Activated naive CD4-positive, alpha-beta T cell treated with anti-CD3 and anti-CD28 coated beads, Interleukin-2, amount 50 U/mL, for 72 hours (primary cell): Measurements from ENCODE around the gene SYCP2. TPM values are rescaled to one million over a fixed set of nuclear protein-coding genes. Genes with fewer than 3 reads are reported as not detected.
"Not testable (repeated sequence)": the region's sequence is repeated elsewhere in the genome, so short reads cannot be mapped to it uniquely, and the experiment has no call there.

ENCODE experiments used
- ATAC-seq, 2 donors: fragments of 150-1000 bp; cut with Tn5 transposase; 2 replicates each; pipeline ENCODE4 v1.10.0; 2021; ENCODE audit warnings: mild to moderate bottlenecking in 2 of 2, moderate library complexity in 2 of 2
- DNase-seq, 2 donors: peaks; one replicate each; pipeline ENCODE4 v3.0.0; 2021 to 2022; ENCODE audit warnings: low spot score in 2 of 2
- H3K27ac Mint-ChIP-seq, 2 donors: one replicate each; pipeline ENCODE4 v1.8.0; 2022; ENCODE audit warnings: mild to moderate bottlenecking in 2 of 2, mixed read lengths in 2 of 2
- H3K36me3 Mint-ChIP-seq, 2 donors: one replicate each; pipeline ENCODE4 v1.8.0; 2022; ENCODE audit warnings: mixed read lengths in 2 of 2
- H3K9me3 Mint-ChIP-seq, 2 donors: one replicate each; pipeline ENCODE4 v1.8.0; 2022; ENCODE audit warnings: mixed read lengths in 2 of 2
- total RNA-seq, 2 donors: library from RNA; stranded (reverse); gene quantifications; one replicate each; pipeline ENCODE4 v1.2.3, GENCODE V29; 2022

The SYCP2 gene
- total RNA-seq, 2 donors from 2014 or later = 0.84 to 2.2 TPM

- ATAC-seq (no peak), DNase-seq (no peak)
- no peaks in the 10 kb centered on the region for H3K9me3 Mint-ChIP-seq
- H3K27ac Mint-ChIP-seq = no peak overlapping the region
- no peaks in the 10 kb centered on the region for H3K36me3 Mint-ChIP-seq
These were observed 62.3 kb downstream of the SYCP2 start for GRCh38 chr20:59871096-59871495.

- Mint-ChIP-seq H3K9me3 (no peaks in the 10 kb centered on the region), H3K27ac (no peak overlapping the region), H3K36me3 (peaks cover 0 to 8% of the 10 kb centered on the region in 2 donors)
- ATAC-seq (no peak), DNase-seq (no peak)
These were observed 67.1 kb downstream of the SYCP2 start for GRCh38 chr20:59866338-59866737.

- ATAC-seq = no peak
- Mint-ChIP-seq H3K36me3 (peaks cover 0 to 9% of the 10 kb centered on the region in 2 donors), H3K9me3 (no peaks in the 10 kb centered on the region), H3K27ac (no peak overlapping the region)
- no peak for DNase-seq
These were observed 68.7 kb downstream of the SYCP2 start for GRCh38 chr20:59864726-59865125.

- no peaks in the 10 kb centered on the region for H3K9me3 Mint-ChIP-seq
These were observed 70.4 kb downstream of the SYCP2 start for GRCh38 chr20:59863058-59863457.

DNA sequence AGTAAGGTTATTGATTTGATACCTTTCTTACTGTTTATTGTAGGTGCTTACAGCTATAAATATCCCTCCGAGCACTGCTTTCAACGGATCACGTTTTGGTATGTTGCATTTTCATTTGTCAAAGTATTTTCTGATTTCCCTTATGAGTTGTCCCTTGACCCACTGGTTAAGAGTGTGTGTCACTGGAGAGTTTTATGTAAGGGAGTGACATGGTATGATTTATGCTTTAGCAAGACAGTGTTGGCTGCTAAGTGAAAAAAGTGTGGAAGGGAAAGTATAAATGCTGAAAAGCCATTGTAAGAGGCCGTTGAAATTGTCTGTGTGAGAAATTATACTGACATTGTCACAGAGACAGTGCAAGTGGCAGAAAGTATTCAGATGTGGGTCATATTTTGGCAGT, 72.0 kb downstream of the SYCP2 start:
- no peak overlapping the region for H3K27ac Mint-ChIP-seq
- ATAC-seq (no peak), DNase-seq (no peak)
- peaks cover 0 to 4% of the 10 kb centered on the region in 2 donors for H3K9me3 Mint-ChIP-seq
- H3K36me3 Mint-ChIP-seq = peaks cover 0 to 9% of the 10 kb centered on the region in 2 donors

More at GRCh38 chr20:59863058-59863457, 70.4 kb downstream of the SYCP2 start:
- ATAC-seq (no peak), DNase-seq (no peak)
- Mint-ChIP-seq H3K36me3 (peaks cover 0 to 9% of the 10 kb centered on the region in 2 donors), H3K27ac (no peak overlapping the region)

DNA sequence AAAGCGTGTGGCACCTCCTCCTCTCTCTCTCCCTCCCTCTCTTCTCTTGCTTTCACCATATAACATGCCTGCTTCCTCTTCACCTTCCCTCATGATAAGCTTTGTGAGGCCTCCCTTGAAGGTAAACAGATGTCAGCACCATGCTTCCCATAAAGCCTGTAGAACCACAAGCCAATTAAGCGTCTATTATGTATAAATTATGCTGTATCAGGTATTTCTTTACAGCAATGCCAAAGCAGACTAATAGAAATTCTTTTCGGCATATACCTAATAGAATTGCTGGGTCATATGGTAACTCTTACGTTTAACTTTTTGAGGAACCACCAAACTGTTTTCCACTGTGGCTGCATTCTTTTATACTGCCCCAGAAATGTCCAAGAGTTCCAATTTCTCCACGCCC, 75.0 kb downstream of the SYCP2 start:
- peaks cover 0 to 9% of the 10 kb centered on the region in 2 donors for H3K36me3 Mint-ChIP-seq
- H3K9me3 Mint-ChIP-seq = peaks cover 0 to 4% of the 10 kb centered on the region in 2 donors
- DNase-seq = no peak
- no peak for ATAC-seq
- no peak overlapping the region for H3K27ac Mint-ChIP-seq

DNA sequence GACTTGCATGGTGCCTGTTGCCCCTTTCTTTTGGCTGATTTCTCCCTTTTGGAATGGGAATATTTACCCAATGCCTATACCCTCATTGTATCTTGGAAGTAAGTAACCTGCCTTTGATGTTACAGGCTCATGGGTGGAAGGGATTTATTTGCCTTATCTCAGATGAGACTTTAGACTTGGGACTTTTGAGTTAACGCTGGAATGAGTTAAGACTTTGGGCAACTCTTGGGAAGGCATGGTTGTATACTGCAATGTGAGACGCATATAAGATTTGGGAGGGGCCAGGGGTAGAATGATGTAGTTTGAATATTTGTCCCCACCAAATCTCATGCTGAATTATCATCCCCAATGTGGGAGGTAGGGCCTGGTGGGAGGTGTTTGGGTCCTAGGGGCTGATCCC, 75.5 kb downstream of the SYCP2 start:
- DNase-seq (no peak), ATAC-seq (no peak)
- Mint-ChIP-seq H3K27ac (no peak overlapping the region), H3K36me3 (peaks cover 0 to 9% of the 10 kb centered on the region in 2 donors), H3K9me3 (peaks cover 0 to 4% of the 10 kb centered on the region in 2 donors)

- not testable (repeated sequence) for ATAC-seq, H3K36me3 Mint-ChIP-seq, DNase-seq, H3K27ac Mint-ChIP-seq, H3K9me3 Mint-ChIP-seq
These were observed 76.5 kb downstream of the SYCP2 start for GRCh38 chr20:59856941-59857340.

GRCh38 chr20:59856526-59856925, 76.9 kb downstream of the SYCP2 start:
- not testable (repeated sequence) for H3K36me3 Mint-ChIP-seq, DNase-seq, ATAC-seq, H3K9me3 Mint-ChIP-seq, H3K27ac Mint-ChIP-seq

DNA sequence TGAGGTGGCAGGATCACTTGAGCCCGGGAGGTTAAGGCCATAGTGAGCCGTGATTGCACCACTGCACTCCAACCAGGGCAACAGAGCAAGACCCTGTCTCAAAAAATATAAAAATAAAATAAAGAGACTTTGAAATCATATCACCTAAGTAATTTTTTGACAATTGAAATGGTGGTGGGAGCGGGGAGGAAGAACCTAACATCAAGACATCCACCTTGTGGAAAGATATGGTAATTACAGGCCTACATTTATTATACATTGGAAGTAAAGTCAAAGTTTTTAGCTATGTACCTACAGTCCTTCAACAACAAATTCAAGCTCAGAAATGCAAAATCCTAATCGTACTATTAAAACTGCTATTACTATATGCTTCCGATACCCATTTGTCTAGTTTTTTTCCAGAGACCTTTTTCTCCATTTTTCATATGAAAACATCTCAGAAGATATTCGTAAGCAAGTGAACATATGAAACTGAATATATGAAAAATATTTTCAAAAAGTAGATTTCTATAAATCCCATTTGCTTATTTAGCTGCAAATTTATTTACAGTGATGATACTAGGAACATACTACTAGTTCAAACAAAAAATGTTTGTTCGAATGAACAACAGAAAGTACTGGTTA, 83.3 kb downstream of the SYCP2 start:
- Mint-ChIP-seq H3K36me3 (no peaks in the 10 kb centered on the region), H3K27ac (no peak overlapping the region), H3K9me3 (no peaks in the 10 kb centered on the region)
- no peak for DNase-seq
- ATAC-seq = no peak

- no peaks in the 10 kb centered on the region for H3K9me3 Mint-ChIP-seq
- DNase-seq = no peak
These were observed 85.3 kb downstream of the SYCP2 start for GRCh38 chr20:59848182-59848581.

DNA sequence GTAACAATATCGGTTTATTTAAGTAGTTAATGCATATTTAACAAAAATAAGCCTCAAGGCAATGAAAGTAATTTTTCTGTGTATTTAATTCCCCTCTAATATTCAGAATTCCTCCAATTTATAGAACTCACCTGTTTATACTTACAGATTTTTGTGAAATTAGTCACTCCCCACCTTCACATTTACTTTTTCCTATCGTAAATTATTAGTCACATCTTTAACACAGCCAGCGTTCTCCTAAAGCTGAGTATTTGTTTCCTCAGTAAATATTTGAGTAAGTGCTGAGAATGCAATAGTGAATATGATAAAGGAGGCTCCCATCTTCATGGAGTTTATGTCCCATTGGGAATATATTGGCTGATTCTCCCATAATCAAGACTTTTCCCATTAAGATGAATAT, 88.0 kb downstream of the SYCP2 start:
- Mint-ChIP-seq H3K9me3 (no peaks in the 10 kb centered on the region), H3K27ac (no peak overlapping the region), H3K36me3 (no peaks in the 10 kb centered on the region)
- DNase-seq (no peak), ATAC-seq (no peak)

More at GRCh38 chr20:59848182-59848581, 85.3 kb downstream of the SYCP2 start:
- no peak overlapping the region for H3K27ac Mint-ChIP-seq
- no peaks in the 10 kb centered on the region for H3K36me3 Mint-ChIP-seq
- ATAC-seq = no peak

DNA sequence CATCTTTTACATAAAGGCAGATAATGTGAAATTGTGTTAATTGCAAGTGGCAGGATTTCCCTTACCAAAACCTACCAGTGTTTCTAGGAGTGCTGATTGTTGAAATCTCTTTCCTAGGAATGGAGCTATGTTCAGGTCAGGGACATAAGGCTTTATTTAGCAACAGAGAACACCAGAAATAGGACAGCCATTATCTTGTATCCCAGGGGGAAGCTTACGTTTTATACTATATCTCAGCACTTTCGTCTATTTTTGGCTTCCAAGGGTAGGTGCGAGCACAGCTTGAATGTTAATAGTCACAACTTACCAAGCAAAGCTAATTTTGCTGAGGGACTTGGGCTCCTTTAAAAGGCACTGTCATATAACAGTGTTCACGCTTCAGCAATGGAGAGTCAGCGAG, 94.0 kb downstream of the SYCP2 start:
- no peak for ATAC-seq
- Mint-ChIP-seq H3K27ac (no peak overlapping the region), H3K36me3 (no peaks in the 10 kb centered on the region), H3K9me3 (no peaks in the 10 kb centered on the region)
- no peak for DNase-seq

DNA sequence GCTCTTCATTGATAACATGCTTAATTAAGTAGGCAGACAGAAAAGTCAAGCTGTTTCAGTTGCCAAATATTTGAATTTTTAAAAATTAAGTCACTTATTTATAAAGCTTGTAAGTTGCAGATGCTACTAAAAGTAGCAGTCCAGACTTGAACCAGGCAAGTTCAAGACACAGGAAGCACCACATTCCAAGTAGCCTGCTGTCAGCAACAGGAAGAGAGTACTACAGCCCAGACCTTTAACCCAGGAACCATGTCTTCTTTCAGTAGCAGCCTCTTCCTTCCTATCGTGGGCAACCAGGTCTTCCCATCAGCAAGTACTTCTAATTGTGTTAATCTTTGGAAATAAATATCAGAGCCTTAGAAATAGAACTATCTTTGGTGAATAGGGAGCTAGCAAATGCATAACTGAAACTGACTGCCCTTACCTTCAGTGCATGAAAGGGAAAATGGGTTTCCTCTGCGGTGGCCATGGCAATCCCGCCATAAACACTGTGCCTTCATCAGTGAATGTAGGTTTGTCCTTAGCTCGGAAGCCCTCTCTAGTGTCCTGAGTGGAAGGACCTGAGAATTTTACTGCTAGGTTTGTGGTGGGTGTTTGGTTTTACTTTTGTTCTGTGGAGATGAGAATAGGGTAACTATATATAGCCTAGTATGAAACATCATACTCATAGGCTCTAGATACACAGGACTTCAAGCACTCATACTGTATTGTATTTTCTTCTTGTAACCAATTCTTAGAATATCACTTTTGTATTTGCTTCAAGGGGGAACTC, 95.6 kb downstream of the SYCP2 start:
- ATAC-seq = no peak
- H3K9me3 Mint-ChIP-seq = no peaks in the 10 kb centered on the region
- H3K36me3 Mint-ChIP-seq = no peaks in the 10 kb centered on the region
- DNase-seq = no peak
- no peak overlapping the region for H3K27ac Mint-ChIP-seq

- ATAC-seq = no peak
- H3K9me3 Mint-ChIP-seq = no peaks in the 10 kb centered on the region
- no peaks in the 10 kb centered on the region for H3K36me3 Mint-ChIP-seq
These were observed 96.7 kb downstream of the SYCP2 start for GRCh38 chr20:59836767-59837166.

DNA sequence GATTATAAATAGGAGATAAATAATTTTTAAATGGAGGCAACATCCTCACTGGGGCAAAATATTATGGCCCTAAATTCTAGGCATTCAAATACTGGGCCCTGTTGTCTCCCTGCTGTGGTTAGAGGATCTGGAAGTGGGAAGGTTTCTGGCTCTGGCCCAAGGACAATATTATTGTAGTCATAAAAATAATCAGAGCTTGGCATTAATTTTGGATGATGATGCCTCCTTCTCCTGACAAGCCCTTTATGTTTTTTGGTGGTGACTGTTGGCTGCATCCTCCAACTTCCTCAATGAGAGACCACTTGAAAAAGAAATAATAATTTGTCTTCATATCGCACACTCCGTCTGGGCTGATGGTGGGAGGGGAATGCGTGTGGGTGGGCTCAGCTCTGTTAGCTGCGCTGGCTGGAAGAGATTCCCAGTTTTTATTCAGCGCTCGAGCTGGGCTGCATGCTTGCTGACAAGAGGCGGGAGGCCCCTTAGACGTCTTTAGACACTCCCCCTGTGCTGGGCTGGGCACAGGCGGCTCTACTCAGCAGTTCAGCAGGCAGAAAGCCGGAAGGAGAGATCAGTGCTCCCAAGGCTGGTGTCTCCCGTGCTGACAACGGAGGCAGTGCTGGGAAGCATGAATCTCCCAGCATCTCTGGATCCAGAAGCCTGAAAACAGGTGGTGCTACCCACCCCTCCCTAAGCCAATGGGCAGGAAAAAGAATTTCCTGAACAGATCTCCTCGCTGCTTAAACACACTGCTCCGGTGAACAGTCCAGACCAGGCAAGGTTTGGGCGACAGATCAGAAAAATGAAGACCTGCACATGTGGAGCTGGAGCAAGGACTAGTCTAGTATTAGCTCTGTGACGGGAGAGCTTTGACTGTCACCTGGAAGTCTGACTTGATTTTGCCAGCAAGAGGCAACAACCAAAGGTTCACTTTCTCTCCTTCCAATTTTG, 97.7 kb downstream of the SYCP2 start:
- Mint-ChIP-seq H3K9me3 (no peaks in the 10 kb centered on the region), H3K27ac (no peak overlapping the region), H3K36me3 (no peaks in the 10 kb centered on the region)
- no peak for DNase-seq
- ATAC-seq = no peak

More at GRCh38 chr20:59836767-59837166, 96.7 kb downstream of the SYCP2 start:
- DNase-seq = no peak
- H3K27ac Mint-ChIP-seq = no peak overlapping the region

- no peak for ATAC-seq
- no peaks in the 10 kb centered on the region for H3K36me3 Mint-ChIP-seq
- no peaks in the 10 kb centered on the region for H3K9me3 Mint-ChIP-seq
These were observed 98.4 kb downstream of the SYCP2 start for GRCh38 chr20:59835057-59835447.

More at GRCh38 chr20:59835057-59835447, 98.4 kb downstream of the SYCP2 start:
- H3K27ac Mint-ChIP-seq = no peak overlapping the region
- DNase-seq = no peak
